K562 (cell line): Measurements from ENCODE around the gene DGCR2. TPM values are rescaled to one million over a fixed set of nuclear protein-coding genes. Genes with fewer than 3 reads are reported as not detected.

Experiments used
- KDM5B ChIP-seq: fragments of 200-600 bp; sonication (generic); IDR thresholded peaks from 2 replicates; pipeline ENCODE4 v1.6.1; 2012; ENCODE audit warnings: low read depth, mild to moderate bottlenecking, moderate library complexity, low read length, control low read depth, inconsistent platforms; ENCODE audit not compliant: insufficient replicate concordance
- PHF21A ChIP-seq: fragments of 450-650 bp; IDR thresholded peaks from 2 replicates; pipeline ENCODE4 v1.6.1; 2017; ENCODE audit warnings: low read depth, borderline replicate concordance
- POLR2G ChIP-seq: fragments of 200-400 bp; formaldehyde crosslinking; IDR thresholded peaks from 2 replicates; pipeline ENCODE4 v1.6.1; 2017; ENCODE audit warnings: low read depth, mild to moderate bottlenecking, antibody characterized with exemption, low read length, moderate library complexity
- RBBP5 ChIP-seq: fragments of 200-600 bp; sonication (generic); IDR thresholded peaks from 2 replicates; pipeline ENCODE4 v1.6.1; 2012; ENCODE audit warnings: borderline replicate concordance, mild to moderate bottlenecking, low read length, control low read depth, inconsistent platforms; ENCODE audit not compliant: insufficient read depth, poor library complexity, severe bottlenecking
- RBFOX2 ChIP-seq: fragments of 200-400 bp; formaldehyde crosslinking; IDR thresholded peaks from 2 replicates; pipeline ENCODE4 v1.6.1; 2017; ENCODE audit warnings: low read depth, mild to moderate bottlenecking, low read length, moderate library complexity
- WHSC1 ChIP-seq: IDR thresholded peaks from one replicate; pipeline ENCODE4 v1.6.1; 2012; ENCODE audit warnings: low read length, control low read depth, inconsistent platforms
- ZBTB40 ChIP-seq, 2 experiments: fragments of 450-650 bp in 1 of 2; sonication (generic) in 1 of 2; formaldehyde crosslinking in 1 of 2; IDR thresholded peaks; 2 replicates each; pipeline versions ENCODE4 v1.7.1 to v1.9.0; 2016 to 2022; ENCODE audit warnings: inconsistent platforms in 1 of 2, mild to moderate bottlenecking in 1 of 2, missing genetic modification reagents in 1 of 2
- polyA plus RNA-seq, 8 experiments: library from polyadenylated mRNA; depleted of rRNA in 4 of 8; stranded (reverse) in 5 of 8; unstranded in 3 of 8; fragments of >200 nt; fragmentation: Nextera tagmentation in 2 of 8; fragmentation: Illumina TruSeq in 1 of 8; extraction: Ambion mirVana in 2 of 8; extraction: Trizol in 1 of 8; gene quantifications; 2 replicates each; pipeline versions ENCODE4 v1.2.1 to v1.2.3, GENCODE V29; 2011 to 2014; ENCODE audit warnings: inconsistent platforms in 1 of 8, missing spikeins in 1 of 8
- total RNA-seq, 7 experiments: library from RNA; depleted of rRNA in 6 of 7; stranded (reverse); fragments of >200 nt in 6 of 7; fragmentation: Illumina TruSeq in 2 of 7; extraction: Trizol in 2 of 7; gene quantifications; 2 replicates each; pipeline versions ENCODE4 v1.2.1 to v1.2.3, GENCODE V29; 2011 to 2021; ENCODE audit warnings: low replicate concordance in 1 of 7

The DGCR2 gene
- total and polyA plus RNA-seq, 9 of the 15 experiments (the other 6 are each of a cell fraction or from before 2014, with no cell fraction given), result 0.69 to 101 (median 56.4) TPM

GRCh38 chr22:19136915-19137314, 14.7 kb upstream of the DGCR2 start (continued):
- no peak for TF ChIP-seq ZBTB40 (IDR thresholded peaks at IDR 0.05)
- TF ChIP-seq ZBTB40 (CRISPR knock-in tag; IDR thresholded peaks at IDR 0.05), result 0 out of 2 replicates have a peak, but pooled peaks have one; percentile 16
- peak; percentile 42; the same call in 1 of the 2 replicates for TF ChIP-seq POLR2G
- no peak for TF ChIP-seq PHF21A
- TF ChIP-seq KDM5B, result peak; percentile 10
- peak; percentile 41 for TF ChIP-seq RBBP5
- peak; percentile 17 for TF ChIP-seq WHSC1
- peak; percentile 57 for TF ChIP-seq RBFOX2
